ENCODE measurements around the gene IBSP. TPM values are rescaled to one million over a fixed set of nuclear protein-coding genes. Genes with fewer than 3 reads are reported as not detected.

The IBSP gene
- total RNA-seq, 4 donors from 2014 or later: not detected

DNA sequence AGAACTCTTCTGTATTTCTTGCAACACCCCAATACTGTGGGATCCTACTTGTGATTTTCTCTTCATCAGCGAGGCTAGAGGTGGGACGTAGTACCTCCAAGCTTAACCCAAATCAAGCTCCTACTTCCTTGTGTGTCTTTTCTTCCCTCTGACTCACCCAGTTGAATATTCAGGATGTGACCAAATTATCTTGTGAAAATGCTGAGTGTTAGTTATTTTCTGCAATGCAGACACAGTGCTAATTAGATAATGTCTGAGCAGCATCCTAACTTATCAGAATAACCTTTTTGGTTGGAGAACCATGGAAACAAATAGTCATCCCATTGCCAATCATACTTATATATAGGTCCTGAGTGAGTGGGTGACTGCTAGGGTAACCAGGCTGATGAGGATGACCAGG lies 35.8 kb downstream of the IBSP start:
- no peak for TF ChIP-seq POLR2AphosphoS5 (IDR thresholded peaks at IDR 0.05)
- TF ChIP-seq POLR2A (IDR thresholded peaks at IDR 0.05; ENCODE audit: low read depth): no peak
- Histone ChIP-seq H3K9me3 (no peaks in the 10 kb centered on the region), H3K36me3 (no peaks in the 10 kb centered on the region), H3K27ac (replicated peaks in 1 of 4) (no peak overlapping the region), H3K4me3 (no peak overlapping the region), H3K4me1 (peaks cover 4 to 8% (median 6%) of the 10 kb centered on the region in 4 donors), H3K27me3 (no peaks in the 10 kb centered on the region)
- no peak for DNase-seq (ENCODE audit: extremely low spot score)
- intact Hi-C loops (cut with DNase I): no loop called here
- WGBS: 78% methylated on average over 2 of the region's 2 CpGs

DNA sequence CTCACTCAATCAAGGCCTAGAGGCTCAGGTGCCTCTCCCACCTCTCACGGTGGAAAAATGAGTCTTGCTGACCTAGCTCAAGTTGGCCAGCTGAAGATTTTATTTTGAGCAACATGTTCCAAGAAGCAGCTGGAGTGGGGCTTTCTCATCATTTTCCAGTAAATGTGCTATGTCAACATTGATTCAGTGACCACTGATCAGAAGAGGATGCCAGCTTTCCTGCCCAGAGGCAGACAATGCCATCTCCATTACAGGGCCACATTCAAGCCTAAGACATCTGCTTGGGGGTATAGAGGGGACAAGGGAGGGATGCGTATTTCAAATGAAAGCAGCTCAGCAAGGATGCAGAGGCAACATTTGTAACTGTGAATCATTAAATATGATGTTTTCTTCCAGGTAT lies 36.4 kb downstream of the IBSP start:
- peaks cover 4 to 8% (median 6%) of the 10 kb centered on the region in 4 donors for H3K4me1 ChIP-seq
- intact Hi-C loops (cut with DNase I): loop anchor here (2.0 kb wide), 1 partner anchor 287 kb away; no protein-coding TSS in a partner anchor
- no peaks in the 10 kb centered on the region for H3K36me3 ChIP-seq
- no peak overlapping the region for H3K4me3 ChIP-seq
- H3K9me3 ChIP-seq: no peaks in the 10 kb centered on the region
- H3K27ac ChIP-seq (replicated peaks in 1 of 4): no peak overlapping the region
- H3K27me3 ChIP-seq: no peaks in the 10 kb centered on the region
- WGBS: 92% methylated on average over 1 of the region's 2 CpGs
- no peak for DNase-seq (ENCODE audit: extremely low spot score)
- TF ChIP-seq POLR2A (IDR thresholded peaks at IDR 0.05; ENCODE audit: low read depth): no peak
- TF ChIP-seq, protein P1, sequence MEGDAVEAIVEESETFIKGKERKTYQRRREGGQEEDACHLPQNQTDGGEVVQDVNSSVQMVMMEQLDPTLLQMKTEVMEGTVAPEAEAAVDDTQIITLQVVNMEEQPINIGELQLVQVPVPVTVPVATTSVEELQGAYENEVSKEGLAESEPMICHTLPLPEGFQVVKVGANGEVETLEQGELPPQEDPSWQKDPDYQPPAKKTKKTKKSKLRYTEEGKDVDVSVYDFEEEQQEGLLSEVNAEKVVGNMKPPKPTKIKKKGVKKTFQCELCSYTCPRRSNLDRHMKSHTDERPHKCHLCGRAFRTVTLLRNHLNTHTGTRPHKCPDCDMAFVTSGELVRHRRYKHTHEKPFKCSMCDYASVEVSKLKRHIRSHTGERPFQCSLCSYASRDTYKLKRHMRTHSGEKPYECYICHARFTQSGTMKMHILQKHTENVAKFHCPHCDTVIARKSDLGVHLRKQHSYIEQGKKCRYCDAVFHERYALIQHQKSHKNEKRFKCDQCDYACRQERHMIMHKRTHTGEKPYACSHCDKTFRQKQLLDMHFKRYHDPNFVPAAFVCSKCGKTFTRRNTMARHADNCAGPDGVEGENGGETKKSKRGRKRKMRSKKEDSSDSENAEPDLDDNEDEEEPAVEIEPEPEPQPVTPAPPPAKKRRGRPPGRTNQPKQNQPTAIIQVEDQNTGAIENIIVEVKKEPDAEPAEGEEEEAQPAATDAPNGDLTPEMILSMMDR (IDR thresholded peaks at IDR 0.05): no peak
- TF ChIP-seq POLR2AphosphoS5 (IDR thresholded peaks at IDR 0.05): no peak
- TF ChIP-seq EP300 (IDR thresholded peaks at IDR 0.05): no peak

DNA sequence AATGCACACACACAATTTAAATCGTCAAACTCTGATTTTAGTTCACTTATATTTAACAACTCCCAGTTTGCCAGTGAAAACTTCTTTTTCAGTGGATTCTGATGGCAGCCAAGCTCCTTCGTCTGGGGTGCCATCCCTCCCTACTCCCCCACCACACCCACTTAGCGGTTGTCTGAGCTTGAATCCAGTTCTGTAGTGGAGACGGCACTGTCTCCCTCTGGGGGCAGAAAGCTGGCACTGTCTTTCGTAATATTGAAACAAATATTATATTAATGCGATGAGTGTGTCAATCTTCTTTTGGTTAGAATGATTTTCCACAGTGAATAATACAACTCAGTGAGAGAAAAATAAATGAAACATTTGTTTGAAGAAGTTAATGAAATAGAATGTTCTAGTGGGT lies 38.9 kb downstream of the IBSP start:
- 73% methylated on average over 6 of the region's 6 CpGs for WGBS

DNA sequence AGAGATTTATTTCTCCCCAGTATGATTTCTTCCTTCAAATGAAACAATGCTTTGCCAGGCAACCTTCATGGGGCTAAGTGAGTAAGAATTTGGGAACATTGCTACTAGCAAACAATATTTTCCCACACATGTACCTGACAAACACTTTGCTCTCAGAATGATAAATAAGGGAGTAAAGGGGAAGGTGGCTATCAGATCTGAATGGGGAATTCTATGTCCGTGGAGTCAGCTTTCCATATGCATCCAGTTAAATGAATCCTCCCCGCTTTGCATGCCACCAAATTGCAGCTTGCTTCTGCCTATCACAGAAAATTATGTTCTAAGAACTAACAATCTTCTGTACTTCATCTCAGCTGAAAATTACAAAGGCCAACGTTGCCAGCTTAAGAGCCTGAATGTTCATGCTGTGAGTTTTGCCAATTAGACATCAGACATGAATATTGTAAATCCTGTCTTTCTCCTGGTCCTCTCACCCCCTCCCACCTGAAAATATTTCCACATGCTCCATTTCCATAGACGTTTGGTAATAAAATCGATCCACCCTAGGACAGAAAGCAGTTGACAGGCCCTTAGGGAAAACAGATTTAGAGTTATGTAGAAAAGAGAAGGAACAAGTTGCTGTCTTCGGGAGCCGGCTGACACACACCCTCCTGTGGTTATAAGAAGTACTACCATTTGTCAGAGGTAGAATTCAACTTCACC lies 39.7 kb downstream of the IBSP start:
- no peaks in the 10 kb centered on the region for H3K36me3 ChIP-seq
- H3K4me3 ChIP-seq: no peak overlapping the region
- no peak for DNase-seq (ENCODE audit: extremely low spot score)
- TF ChIP-seq, protein P1 (IDR thresholded peaks at IDR 0.05): peak; percentile 73 to 80 (median 74)
- TF ChIP-seq POLR2AphosphoS5 (IDR thresholded peaks at IDR 0.05): no peak
- TF ChIP-seq POLR2A (IDR thresholded peaks at IDR 0.05; ENCODE audit: low read depth): no peak
- no peak for TF ChIP-seq EP300 (IDR thresholded peaks at IDR 0.05)
- H3K4me1 ChIP-seq: peaks cover 8 to 9% (median 8%) of the 10 kb centered on the region in 4 donors
- intact Hi-C loops (cut with DNase I): loop anchor here (2.0 kb wide), 2 partner anchors 158 to 296 kb away; no protein-coding TSS in a partner anchor
- peak overlapping the region in 1 of 4 donors; percentile 33 for H3K27ac ChIP-seq (replicated peaks in 1 of 4)
- no peaks in the 10 kb centered on the region for H3K27me3 ChIP-seq
- H3K9me3 ChIP-seq: no peaks in the 10 kb centered on the region
- 30% methylated on average over 7 of the region's 7 CpGs for WGBS

More for the DNA sequence above, 38.9 kb downstream of the IBSP start:
- intact Hi-C loops (cut with DNase I): loop anchor here (2.0 kb wide), 2 partner anchors 157 to 295 kb away; no protein-coding TSS in a partner anchor
- no peak for DNase-seq (ENCODE audit: extremely low spot score)
- Histone ChIP-seq H3K27me3 (no peaks in the 10 kb centered on the region), H3K4me3 (no peak overlapping the region), H3K4me1 (peaks cover 4 to 8% (median 6%) of the 10 kb centered on the region in 4 donors), H3K9me3 (no peaks in the 10 kb centered on the region), H3K27ac (replicated peaks in 1 of 4) (no peak overlapping the region), H3K36me3 (no peaks in the 10 kb centered on the region)
- TF ChIP-seq, protein P1 (IDR thresholded peaks at IDR 0.05): peak; percentile 7 to 24 (median 13)
- no peak for TF ChIP-seq POLR2A (IDR thresholded peaks at IDR 0.05; ENCODE audit: low read depth)

DNA sequence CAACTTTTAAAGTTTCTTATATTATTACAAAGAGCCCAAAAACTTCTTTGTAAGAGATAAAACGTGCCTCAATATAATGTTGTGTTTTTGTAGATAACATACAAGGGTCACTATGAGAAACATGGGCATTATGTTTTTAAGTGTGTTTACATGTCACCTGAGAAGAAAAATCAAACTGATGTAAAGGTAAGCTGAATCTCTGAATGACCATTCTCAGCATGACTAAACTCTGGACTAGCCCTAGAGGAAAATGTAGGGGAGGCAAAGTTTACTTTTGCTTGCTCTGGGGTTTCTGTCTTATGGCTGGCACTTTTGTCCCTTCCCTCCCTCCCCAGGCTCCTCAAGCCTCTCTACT lies 40.2 kb downstream of the IBSP start:
- H3K27me3 ChIP-seq: no peaks in the 10 kb centered on the region
- TF ChIP-seq, protein P1 (IDR thresholded peaks at IDR 0.05): no peak
- TF ChIP-seq EP300 (IDR thresholded peaks at IDR 0.05) (no peak), POLR2AphosphoS5 (IDR thresholded peaks at IDR 0.05) (no peak), POLR2A (IDR thresholded peaks at IDR 0.05; ENCODE audit: low read depth) (no peak)
- intact Hi-C loops (cut with DNase I): loop anchor here (2.0 kb wide), 2 partner anchors 159 to 297 kb away; no protein-coding TSS in a partner anchor

More for the DNA sequence above, 40.2 kb downstream of the IBSP start:
- peaks cover 8 to 9% (median 9%) of the 10 kb centered on the region in 4 donors for H3K4me1 ChIP-seq
- H3K27ac ChIP-seq (replicated peaks in 1 of 4): peak overlapping the region in 2 of 4 donors; percentile 28 to 42
- H3K4me3 ChIP-seq: no peak overlapping the region
- DNase-seq (ENCODE audit: extremely low spot score): no peak
- WGBS: 0% methylated on average over 1 of the region's 1 CpG
- no peaks in the 10 kb centered on the region for H3K9me3 ChIP-seq
- no peaks in the 10 kb centered on the region for H3K36me3 ChIP-seq
